PC-3 (cell line): ENCODE data around the gene SUN1. TPM values are rescaled to one million over a fixed set of nuclear protein-coding genes. Genes with fewer than 3 reads are reported as not detected.

ENCODE experiments used
- ATAC-seq: fragments of 200-7000 bp; cut with Tn5 transposase; 2 replicates; pipeline ENCODE4 v1.9.1; 2020; ENCODE audit warnings: mild to moderate bottlenecking, moderate library complexity
- BruUV-seq: library from RNA; stranded (reverse); fragments of 400-500 nt; replicated peaks from 2 replicates; lab custom pipeline; 2021; lab: Mats Ljungman, UMichigan
- CTCF ChIA-PET: fragments of 300-600 bp; sonication (Branson Sonifier 250); formaldehyde crosslinking; loops from one replicate; lab custom pipeline; 2022; ENCODE audit warnings: antibody characterized with exemption; lab: Charles Lee
- POLR2A ChIA-PET: fragments of 300-600 bp; sonication (Branson Sonifier 250); formaldehyde crosslinking; loops from one replicate; lab custom pipeline; 2022; ENCODE audit warnings: antibody characterized with exemption; ENCODE audit not compliant: unreplicated experiment; lab: Charles Lee
- DNase-seq: peaks from one replicate; pipeline ENCODE4 v3.0.0-alpha.2; 2015
- H2AFZ ChIP-seq: fragments of 300-600 bp; sonication (generic); 2 replicates; pipeline ENCODE4 v1.6.0; 2016; ENCODE audit warnings: antibody characterized with exemption, low read length
- H3F3A ChIP-seq: fragments of 300-600 bp; sonication (generic); one replicate; pipeline ENCODE4 v1.6.0; 2017; ENCODE audit warnings: antibody characterized with exemption, low read length, control low read depth, mild to moderate bottlenecking; ENCODE audit not compliant: unreplicated experiment
- H3K27ac ChIP-seq: fragments of 300-600 bp; sonication (generic); 2 replicates; pipeline ENCODE4 v1.5.1; 2016; ENCODE audit warnings: mild to moderate bottlenecking, low read length
- H3K27me3 ChIP-seq: fragments of 300-600 bp; sonication (generic); 2 replicates; pipeline ENCODE4 v1.6.1; 2016; ENCODE audit warnings: low read length, mixed read lengths
- H3K36me3 ChIP-seq: fragments of 300-600 bp; sonication (generic); 2 replicates; pipeline ENCODE4 v1.6.1; 2016; ENCODE audit warnings: low read depth, mixed run types, low read length, mixed read lengths
- H3K4me1 ChIP-seq: fragments of 300-600 bp; sonication (generic); 2 replicates; pipeline ENCODE4 v1.5.1; 2016; ENCODE audit warnings: low read length; ENCODE audit not compliant: insufficient read depth
- H3K4me2 ChIP-seq: fragments of 300-600 bp; sonication (generic); 2 replicates; pipeline ENCODE4 v1.6.0; 2016; ENCODE audit warnings: low read length
- H3K4me3 ChIP-seq: fragments of 300-600 bp; sonication (generic); 2 replicates; pipeline ENCODE4 v1.5.1; 2016; ENCODE audit warnings: mild to moderate bottlenecking, low read length, mixed read lengths
- H3K79me2 ChIP-seq: fragments of 300-600 bp; sonication (generic); 2 replicates; pipeline ENCODE4 v1.6.1; 2017; ENCODE audit warnings: low read length, mixed read lengths
- H3K9ac ChIP-seq: fragments of 300-600 bp; sonication (generic); 2 replicates; pipeline ENCODE4 v1.6.0; 2016; ENCODE audit warnings: mild to moderate bottlenecking, low read length
- H3K9me2 ChIP-seq: fragments of 300-600 bp; sonication (generic); replicated peaks from 2 replicates; pipeline ENCODE4 v1.6.1; 2016; ENCODE audit warnings: mixed run types, low read length, mixed read lengths
- H3K9me3 ChIP-seq: fragments of 300-600 bp; sonication (generic); 2 replicates; pipeline ENCODE4 v1.6.1; 2016; ENCODE audit warnings: low read length, mixed read lengths
- H4K20me1 ChIP-seq: fragments of 300-600 bp; sonication (generic); 2 replicates; pipeline ENCODE4 v1.6.1; 2016; ENCODE audit warnings: low read length, mixed read lengths
- EZH2 ChIP-seq: fragments of 300-600 bp; sonication (generic); IDR thresholded peaks from one replicate; pipeline ENCODE4 v1.6.1; 2017; ENCODE audit warnings: antibody characterized with exemption, mild to moderate bottlenecking, low read length; ENCODE audit not compliant: unreplicated experiment
- EZH2phosphoT487 ChIP-seq: fragments of 300-600 bp; sonication (generic); IDR thresholded peaks from 2 replicates; pipeline ENCODE4 v1.6.1; 2018; ENCODE audit warnings: mild to moderate bottlenecking, antibody characterized with exemption, low read length, borderline replicate concordance
- intact Hi-C: fragments of 100-400 bp; cut with micrococcal nuclease; formaldehyde crosslinking; loops from 2 replicates; pipeline ENCODE4 v1.9.0; 2023
- total RNA-seq: library from RNA; depleted of rRNA; stranded (reverse); fragments of >200 nt; gene quantifications from 2 replicates; pipeline ENCODE4 v1.2.3, GENCODE V29; 2014
- TF ChIP-seq, protein P1 (sequence below): fragments of 300-600 bp; sonication (generic); conservative IDR thresholded peaks from 2 replicates; pipeline ENCODE4 v1.5.1; 2017; ENCODE audit warnings: antibody characterized with exemption, low read depth, mild to moderate bottlenecking, low read length

The SUN1 gene
- total RNA-seq, 1 experiment from 2014 or later: 92.5 TPM

DNA sequence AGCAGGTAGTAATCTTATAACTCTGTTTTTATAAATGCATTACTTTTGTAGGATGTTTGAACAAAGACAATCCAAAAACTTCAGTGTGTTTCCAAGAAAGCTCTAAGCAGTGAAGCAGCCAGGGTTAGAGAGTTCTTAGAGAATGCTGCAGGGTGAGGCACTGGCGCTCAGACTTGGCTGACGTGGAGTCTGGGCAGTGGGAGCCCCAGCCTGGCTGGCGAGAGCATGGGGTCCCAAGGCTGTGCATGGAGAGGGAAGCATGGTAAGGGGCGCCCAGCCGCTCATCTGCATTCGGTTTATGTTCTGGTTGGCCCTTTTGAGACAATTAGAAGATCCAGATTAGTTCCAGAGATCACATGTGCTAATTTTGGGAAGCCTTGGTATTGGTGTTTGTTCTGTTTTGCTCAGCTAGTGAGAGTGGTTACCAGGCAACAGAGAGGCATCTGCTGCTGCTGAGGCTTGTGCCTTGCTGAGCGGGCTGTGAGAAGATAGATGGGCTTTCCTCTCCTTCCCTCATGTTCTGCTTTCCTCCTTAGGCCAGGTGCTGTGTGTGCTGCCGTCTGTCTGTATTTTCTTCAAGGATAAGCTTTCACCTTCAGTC is 10.3 kb downstream of the SUN1 start:
- POLR2A ChIA-PET: no interaction called here
- DNase-seq: no peak
- CTCF ChIA-PET: no interaction called here
- H3K4me1 ChIP-seq: no peaks in the 10 kb centered on the region
- H3K9me2 ChIP-seq: no peaks in the 10 kb centered on the region
- TF ChIP-seq, protein P1, sequence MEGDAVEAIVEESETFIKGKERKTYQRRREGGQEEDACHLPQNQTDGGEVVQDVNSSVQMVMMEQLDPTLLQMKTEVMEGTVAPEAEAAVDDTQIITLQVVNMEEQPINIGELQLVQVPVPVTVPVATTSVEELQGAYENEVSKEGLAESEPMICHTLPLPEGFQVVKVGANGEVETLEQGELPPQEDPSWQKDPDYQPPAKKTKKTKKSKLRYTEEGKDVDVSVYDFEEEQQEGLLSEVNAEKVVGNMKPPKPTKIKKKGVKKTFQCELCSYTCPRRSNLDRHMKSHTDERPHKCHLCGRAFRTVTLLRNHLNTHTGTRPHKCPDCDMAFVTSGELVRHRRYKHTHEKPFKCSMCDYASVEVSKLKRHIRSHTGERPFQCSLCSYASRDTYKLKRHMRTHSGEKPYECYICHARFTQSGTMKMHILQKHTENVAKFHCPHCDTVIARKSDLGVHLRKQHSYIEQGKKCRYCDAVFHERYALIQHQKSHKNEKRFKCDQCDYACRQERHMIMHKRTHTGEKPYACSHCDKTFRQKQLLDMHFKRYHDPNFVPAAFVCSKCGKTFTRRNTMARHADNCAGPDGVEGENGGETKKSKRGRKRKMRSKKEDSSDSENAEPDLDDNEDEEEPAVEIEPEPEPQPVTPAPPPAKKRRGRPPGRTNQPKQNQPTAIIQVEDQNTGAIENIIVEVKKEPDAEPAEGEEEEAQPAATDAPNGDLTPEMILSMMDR: no peak
- TF ChIP-seq EZH2phosphoT487: no peak
- TF ChIP-seq EZH2: no peak
- H3F3A ChIP-seq: no peaks in the 10 kb centered on the region
- H3K27ac ChIP-seq: no peak overlapping the region
- TSS peak; percentile 18 for BruUV-seq
- H3K9ac ChIP-seq: no peak overlapping the region
- no peak overlapping the region for H3K4me2 ChIP-seq
- no peak overlapping the region for H3K4me3 ChIP-seq
- intact Hi-C loops: no loop called here
- H2AFZ ChIP-seq: no peak overlapping the region
- peaks cover 40% of the 10 kb centered on the region for H3K36me3 ChIP-seq
- no peaks in the 10 kb centered on the region for H4K20me1 ChIP-seq
- H3K27me3 ChIP-seq: no peaks in the 10 kb centered on the region
- peaks cover 21% of the 10 kb centered on the region for H3K79me2 ChIP-seq
- H3K9me3 ChIP-seq: no peaks in the 10 kb centered on the region
- no peak for ATAC-seq

DNA sequence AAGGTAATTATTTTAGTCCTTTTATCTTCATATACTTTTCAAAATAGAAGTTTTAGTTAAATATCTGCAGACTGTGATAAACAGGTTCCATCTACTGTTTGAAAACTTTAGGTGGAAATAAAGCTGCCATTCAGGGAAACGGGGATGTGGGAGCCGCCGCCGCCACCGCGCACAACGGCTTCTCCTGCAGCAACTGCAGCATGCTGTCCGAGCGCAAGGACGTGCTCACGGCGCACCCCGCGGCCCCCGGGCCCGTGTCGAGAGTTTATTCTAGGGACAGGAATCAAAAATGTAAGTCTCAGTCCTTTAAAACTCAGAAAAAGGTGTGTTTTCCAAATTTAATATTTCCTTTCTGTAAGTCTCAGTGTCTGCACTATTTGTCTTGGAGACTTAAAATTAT is 11.0 kb downstream of the SUN1 start:
- Histone ChIP-seq H3K27ac (no peak overlapping the region), H3K9ac (no peak overlapping the region), H3K9me3 (no peaks in the 10 kb centered on the region), H3K4me3 (no peak overlapping the region), H3F3A (no peaks in the 10 kb centered on the region), H3K9me2 (no peaks in the 10 kb centered on the region), H2AFZ (no peak overlapping the region), H3K4me2 (no peak overlapping the region), H3K36me3 (peaks cover 40% of the 10 kb centered on the region), H4K20me1 (no peaks in the 10 kb centered on the region), H3K4me1 (no peaks in the 10 kb centered on the region), H3K27me3 (no peaks in the 10 kb centered on the region), H3K79me2 (peaks cover 14% of the 10 kb centered on the region)
- DNase-seq (no peak), ATAC-seq (no peak)
- intact Hi-C loops: no loop called here
- ChIA-PET CTCF (no interaction called here), POLR2A (no interaction called here)
- BruUV-seq: no TSS peak
- TF ChIP-seq EZH2phosphoT487 (no peak), EZH2 (no peak)
- TF ChIP-seq, protein P1: no peak

GRCh38 chr7:844043-844442 is 11.8 kb downstream of the SUN1 start:
- Histone ChIP-seq H4K20me1 (no peaks in the 10 kb centered on the region), H2AFZ (no peak overlapping the region), H3K9me2 (no peaks in the 10 kb centered on the region), H3K27ac (no peak overlapping the region), H3K27me3 (no peaks in the 10 kb centered on the region), H3K79me2 (peaks cover 6% of the 10 kb centered on the region), H3K9ac (no peak overlapping the region), H3K36me3 (peaks cover 35% of the 10 kb centered on the region), H3K4me1 (no peaks in the 10 kb centered on the region), H3K4me3 (no peak overlapping the region), H3K9me3 (no peaks in the 10 kb centered on the region), H3K4me2 (no peak overlapping the region), H3F3A (no peaks in the 10 kb centered on the region)
- BruUV-seq: no TSS peak
- ChIA-PET CTCF (no interaction called here), POLR2A (no interaction called here)
- no peak for ATAC-seq
- no peak for TF ChIP-seq EZH2phosphoT487
- TF ChIP-seq, protein P1: no peak
- DNase-seq: no peak
- intact Hi-C loops: no loop called here
